Measurements from ENCODE around the gene PGPEP1. TPM values are rescaled to one million over a fixed set of nuclear protein-coding genes. Genes with fewer than 3 reads are reported as not detected.
"Not testable (repeated sequence)": the region's sequence is repeated elsewhere in the genome, so short reads cannot be mapped to it uniquely, and the experiment has no call there.

The PGPEP1 gene
- total RNA-seq, 1 donor from 2014 or later = 11.8 TPM

DNA sequence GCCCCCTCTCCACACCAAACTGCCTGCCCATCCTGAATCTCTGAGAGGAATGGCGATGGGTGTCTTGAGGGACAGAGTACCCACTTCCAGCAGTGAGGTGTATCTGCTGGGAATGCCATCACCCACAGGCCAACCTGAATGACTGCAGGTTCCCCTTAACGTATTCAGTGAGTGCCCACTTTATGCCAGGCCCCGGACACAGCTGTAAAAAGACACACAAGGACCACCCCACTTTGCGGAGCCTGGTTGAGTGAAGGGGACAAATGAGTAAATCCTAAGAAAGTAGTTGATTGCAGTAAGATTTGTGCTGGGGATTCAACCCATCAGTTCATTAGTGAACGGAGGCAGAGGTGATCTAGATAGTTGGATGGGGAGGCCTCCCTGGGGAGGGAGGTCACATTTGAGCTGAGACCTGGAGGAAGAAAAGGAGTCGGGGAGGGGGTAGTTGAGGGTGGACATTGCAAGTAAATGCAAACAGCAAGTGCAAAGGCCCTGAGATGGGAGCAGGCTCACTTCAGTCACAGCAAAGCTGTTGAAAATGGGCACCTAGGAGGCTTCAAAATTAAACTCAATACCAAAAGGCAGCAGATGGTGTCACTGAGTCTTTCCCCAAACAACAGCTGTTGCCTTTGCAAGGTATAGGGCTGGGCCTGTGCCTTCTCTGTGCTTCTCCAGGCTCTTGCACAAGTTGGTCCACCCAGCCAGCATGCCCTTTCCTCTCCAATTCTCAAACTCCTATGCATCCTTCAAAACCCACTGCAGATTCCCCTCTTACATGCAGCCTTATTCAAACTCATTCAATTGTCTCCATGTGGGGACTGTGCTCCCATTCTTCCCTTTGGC, 49.9 kb downstream of the PGPEP1 start:
- DNase-seq (ENCODE audit: low spot score) = no peak

DNA sequence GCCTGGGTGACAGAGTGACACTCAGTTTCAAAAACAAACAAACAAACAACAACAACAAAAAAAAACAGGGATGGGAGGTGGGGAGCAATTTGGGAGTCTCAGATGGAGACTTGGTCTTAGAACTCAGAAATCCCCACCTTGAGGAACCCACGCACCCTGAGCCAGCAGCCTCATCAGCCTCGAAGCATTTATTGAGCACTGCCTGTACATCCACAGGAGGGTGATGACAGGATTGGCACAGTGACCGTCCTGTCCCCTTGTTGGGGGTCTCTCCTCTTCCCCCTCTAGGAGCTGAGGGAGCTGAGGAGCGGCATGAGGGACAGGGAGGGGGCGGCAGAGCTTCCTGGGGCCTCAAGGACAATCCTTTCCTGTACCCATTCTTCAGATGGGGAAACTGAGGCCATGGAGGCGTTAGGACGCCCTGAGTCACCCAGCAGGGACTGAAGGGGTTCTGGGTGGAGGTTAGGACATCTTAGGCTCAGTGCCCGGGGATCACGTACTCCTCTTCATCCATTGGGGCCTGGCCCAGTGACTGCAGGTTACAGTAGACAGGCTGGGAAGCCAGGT, 51.2 kb downstream of the PGPEP1 start:
- no peak for DNase-seq (ENCODE audit: low spot score)

DNA sequence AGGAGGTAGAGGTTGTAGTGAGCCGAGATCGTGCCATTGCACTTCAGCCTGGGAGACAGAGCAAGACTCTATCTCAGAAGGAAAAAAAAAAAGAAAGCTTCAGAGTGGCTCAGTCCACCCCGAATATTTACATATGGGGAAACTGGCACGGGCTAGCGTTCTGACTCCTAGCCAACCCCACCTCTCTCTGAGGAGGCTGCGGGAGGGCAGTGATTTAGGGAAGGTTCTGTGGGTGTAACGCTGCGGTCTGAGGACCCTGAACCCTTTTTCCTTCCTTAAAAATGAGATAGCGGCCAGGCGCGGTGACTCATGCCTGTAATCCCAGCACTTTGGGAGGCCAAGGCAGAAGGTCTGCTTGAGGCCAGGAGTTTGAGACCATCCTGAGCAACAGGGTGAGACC, 52.0 kb downstream of the PGPEP1 start:
- DNase-seq (ENCODE audit: low spot score) = no peak

DNA sequence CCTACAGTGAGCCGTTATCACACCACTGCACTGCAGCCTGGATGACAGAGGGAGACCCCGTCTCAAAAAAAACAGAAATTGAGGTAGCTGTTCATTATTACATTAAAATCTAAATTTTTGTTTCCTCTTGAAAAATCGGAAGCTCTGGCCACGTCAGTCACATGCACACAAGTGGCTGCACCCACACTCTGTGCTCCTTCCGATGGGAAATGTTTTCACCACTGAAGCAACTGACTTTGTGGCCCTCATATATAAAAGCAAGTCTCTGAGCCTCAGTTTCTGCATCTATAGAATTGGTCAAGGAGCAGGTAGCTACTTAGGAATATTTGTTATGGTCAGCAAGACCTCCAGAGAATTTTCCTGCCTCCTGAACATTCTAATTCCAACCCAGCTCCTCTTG, 52.5 kb downstream of the PGPEP1 start:
- no peak for DNase-seq (ENCODE audit: low spot score)

DNA sequence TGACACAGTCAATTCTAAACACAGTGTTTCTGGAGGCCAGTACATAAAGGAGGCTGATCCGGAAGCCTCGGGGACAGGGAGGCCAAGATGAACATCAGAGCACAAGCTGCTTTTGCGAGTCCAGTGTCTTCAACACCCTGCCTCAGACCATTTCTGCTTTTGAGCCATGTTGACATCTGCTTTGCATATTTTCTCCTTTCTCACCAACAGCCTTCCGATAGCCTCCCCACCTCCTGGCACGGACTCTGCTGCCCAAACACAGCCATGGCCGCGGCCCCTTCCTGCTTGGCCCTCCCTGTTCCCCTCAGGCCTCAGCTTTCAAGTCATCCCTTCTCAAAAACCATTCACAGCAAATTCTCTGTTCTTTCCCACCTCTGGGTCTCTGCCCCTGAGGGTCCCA, 53.4 kb downstream of the PGPEP1 start:
- no peak for DNase-seq (ENCODE audit: low spot score)

DNA sequence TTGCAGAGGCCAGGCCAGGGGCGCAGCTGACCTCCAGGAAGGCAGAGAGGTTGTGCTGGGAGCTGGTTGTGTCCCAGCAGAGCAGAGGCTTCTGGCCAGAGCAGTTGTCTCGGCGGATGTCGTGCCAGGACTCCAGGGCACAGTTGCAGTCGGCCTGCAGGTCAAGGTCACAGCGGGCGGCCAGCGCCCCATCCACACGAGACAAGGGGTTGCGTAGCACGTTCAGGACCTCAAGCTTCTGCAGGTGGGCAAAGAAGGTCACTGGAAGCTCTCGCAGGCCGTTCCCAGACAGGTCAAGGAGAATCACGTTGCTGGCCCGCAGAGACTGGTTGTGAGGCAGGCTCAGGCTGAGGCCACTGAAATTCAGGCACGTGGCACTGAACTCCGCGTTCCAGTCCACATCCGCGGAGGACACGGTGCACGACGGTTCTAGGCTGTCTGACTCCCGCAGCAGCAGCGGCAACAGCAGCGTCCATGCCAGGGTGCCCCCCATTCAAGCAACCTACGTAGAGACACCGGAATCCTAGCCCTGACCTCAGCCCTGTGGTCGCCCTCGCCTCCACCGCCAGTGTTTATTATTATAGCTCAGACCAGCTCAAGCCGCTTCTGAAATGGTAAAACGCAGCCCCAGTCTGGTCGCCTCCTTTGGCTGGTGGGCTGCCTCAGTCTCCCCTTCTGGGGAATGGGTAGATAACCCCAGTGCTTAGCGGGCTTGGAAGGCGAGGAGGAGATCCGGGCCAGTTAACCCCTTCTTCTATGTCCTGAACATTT, 56.3 kb downstream of the PGPEP1 start:
- no peak for DNase-seq (ENCODE audit: low spot score)

DNA sequence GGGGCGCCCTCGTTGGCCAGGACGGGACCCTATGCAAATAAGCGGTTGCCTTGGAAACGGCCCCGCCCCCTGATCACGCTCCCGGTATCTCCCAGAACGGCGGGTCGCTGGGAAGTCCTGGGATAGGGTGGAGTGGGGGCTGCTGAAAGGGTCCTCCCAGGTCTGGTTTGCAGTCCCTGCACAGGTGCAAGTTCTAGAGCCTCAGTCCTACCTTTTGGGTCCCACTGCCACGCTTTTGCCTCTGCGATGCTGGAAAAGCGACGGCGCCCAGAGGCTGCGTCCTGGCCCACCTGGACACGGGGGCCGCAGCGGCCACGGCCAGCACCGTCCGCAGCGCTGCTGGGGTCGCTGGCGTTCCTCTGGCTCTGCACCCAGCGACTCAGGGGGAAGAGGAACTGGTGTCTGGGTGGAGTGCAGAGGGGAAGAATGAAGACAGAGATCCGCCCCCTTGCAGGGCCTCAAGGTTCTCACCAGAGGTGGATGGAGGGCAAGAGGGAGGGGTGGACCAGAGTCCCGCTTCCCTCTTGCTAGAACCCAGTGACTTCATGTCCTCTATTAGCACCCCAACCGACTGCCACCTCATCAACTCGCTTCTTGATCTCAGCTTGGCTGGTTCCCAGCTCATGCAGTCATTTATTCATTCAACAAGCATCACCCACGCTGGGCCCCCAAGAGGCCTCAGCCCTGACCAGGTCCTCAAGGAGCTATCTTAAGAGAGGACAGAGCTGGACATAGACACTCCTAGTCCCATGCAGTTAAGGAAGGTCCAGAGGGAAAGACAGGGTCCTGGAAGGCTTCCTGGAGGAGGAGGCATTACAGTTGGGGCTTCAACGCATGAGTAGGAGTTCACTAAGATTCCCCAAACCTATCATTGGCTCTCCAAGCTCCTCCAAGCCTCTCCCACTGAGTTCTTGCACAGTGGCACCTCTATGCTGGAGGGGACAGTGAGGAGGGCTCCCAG, 57.1 kb downstream of the PGPEP1 start, which contains the start of gene LRRC25:
Gene LRRC25 (minus strand): TSS at position 381 of the 961 bp plus-strand sequence. CDS start 659 bp downstream, outside the sequence.
- peak; percentile 58 for DNase-seq (ENCODE audit: low spot score)

DNA sequence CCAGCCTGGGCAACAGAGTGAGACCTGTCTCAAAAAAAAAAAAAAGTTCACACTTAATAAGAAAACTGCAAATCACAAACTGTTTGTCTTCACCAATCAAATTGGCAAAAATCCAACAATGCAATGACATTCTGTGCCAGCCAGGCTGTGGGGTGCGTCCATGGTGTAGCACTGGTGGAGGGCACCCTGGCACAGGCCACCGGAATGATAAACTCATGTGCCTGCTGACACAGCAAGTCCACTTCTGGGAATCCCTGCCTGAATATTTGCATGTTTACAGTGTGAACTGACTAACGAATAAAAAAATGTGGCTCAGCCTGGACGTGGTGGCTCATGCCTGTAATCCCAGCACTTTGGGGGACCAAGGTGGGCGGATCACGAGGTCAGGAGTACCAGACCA, 58.6 kb downstream of the PGPEP1 start:
- no peak for DNase-seq (ENCODE audit: low spot score)

DNA sequence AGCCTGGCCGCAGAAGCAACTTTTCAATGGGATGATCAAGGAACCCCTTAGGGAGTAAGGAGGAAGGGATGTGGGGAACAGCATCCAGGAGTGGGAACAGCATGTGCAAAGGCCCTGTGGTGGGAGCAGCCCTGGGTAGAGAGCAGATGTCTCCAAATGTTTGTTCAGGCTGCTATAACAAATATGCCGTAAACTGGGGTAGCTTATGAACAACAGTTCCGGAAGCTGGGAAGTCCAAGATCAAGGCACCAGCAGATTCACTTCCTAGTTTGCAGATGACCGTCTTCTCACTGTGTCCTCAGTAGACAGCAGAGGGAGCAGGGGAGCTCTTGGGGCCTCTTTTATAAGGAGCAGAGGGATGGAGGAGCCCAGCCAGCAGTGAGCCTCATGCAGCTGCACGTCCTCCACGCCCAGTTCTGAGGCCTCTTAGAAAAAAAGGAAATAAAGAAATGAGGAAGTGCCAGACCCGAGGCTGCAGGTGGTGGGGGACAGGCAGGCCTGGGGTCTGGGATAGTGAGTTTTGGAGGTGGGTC, 61.2 kb downstream of the PGPEP1 start:
- peak; percentile 94 for DNase-seq (ENCODE audit: low spot score)

DNA sequence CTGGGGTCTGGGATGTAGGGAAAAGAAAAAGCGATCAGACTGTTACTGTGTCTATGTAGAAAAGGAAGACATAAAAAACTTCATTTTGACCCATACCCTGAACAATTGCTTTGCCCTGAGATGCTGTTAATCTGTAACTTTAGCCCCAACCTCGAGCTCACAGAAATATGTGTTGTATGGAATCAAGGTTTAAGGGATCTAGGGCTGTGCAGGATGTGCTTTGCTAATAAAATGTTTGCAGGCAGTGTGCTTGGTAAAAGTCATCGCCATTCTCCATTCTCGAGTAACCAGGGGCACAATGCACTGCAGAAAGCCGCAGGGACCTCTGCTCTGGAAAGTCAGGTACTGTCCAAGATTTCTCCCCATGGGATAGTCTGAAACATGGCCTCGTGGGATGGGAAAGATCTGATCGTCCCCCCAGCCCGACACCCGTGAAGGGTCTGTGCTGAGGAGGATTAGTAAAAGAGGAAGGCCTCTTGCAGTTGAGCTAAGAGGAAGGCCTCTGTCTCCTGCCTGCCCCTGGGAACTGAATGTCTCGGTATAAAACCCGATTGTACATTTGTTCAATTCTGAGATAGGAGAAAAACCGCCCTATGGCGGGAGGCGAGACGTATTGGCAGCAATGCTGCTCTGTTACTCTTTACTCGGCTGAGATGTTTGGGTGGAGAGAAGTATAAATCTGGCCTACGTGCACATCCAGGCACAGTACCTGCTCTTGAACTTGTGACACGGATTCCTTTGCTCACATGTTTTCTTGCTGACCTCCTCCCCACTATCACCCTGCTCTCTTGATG, 62.3 kb downstream of the PGPEP1 start:
- not testable (repeated sequence) for DNase-seq (ENCODE audit: low spot score)

DNA sequence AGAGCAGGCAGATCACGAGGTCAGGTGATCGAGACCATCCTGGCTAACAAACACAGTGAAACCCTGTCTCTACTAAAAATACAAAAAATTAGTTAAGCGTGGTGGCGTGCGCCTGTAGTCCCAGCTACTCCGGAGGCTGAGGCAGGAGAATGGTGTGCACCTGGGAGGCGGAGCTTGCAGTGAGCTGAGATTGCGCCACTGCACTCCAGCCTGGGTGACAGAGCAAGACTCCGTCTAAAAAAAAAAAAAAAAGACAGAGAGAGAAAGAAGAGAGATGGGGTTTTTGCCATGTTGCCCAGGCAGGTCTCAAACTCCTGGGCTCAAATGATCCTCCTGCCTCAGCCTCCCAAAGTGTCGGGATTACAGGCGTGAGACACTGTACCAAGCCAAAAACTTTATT, 65.4 kb downstream of the PGPEP1 start:
- not testable (repeated sequence) for DNase-seq (ENCODE audit: low spot score)

DNA sequence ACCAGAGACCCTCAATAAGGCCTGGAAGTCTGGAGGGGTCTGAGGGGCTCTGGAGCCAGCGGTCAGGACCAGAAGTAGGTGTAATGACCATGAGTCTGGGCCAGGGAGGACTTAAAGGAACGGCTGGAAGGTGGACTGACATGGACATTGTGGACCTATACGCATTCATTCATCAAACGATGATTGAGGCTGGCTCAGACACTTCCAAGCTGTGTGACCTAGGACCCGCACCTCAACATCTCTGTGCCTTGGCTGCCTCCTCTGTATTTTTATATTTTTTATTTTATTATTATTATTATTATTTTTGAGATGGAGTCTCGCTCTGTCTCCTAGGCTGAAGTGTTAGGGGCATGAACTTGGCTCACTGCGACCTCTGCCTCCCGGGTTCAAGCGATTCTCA, 66.4 kb downstream of the PGPEP1 start:
- no peak for DNase-seq (ENCODE audit: low spot score)

DNA sequence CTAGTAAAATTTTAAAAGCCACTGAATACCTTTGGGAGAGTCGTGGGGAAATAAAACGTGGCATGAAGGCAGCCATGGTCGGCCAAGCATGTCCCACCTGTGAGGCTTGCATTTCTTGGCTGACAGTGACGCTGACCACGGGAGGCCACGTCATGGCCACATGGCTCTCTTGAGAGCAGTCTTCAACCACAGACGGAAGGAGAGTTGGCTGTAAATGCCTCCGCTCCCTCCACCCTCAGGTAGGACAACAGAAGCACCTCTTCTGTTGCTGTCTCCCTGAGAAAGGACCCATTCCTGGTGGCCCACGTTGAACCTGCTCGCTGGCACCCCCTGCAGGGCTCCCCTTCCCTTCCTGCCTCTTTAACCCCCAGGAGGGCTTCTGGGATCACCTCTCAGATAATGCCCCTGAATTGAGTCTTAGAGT, 67.7 kb downstream of the PGPEP1 start:
- DNase-seq (ENCODE audit: low spot score) = no peak

DNA sequence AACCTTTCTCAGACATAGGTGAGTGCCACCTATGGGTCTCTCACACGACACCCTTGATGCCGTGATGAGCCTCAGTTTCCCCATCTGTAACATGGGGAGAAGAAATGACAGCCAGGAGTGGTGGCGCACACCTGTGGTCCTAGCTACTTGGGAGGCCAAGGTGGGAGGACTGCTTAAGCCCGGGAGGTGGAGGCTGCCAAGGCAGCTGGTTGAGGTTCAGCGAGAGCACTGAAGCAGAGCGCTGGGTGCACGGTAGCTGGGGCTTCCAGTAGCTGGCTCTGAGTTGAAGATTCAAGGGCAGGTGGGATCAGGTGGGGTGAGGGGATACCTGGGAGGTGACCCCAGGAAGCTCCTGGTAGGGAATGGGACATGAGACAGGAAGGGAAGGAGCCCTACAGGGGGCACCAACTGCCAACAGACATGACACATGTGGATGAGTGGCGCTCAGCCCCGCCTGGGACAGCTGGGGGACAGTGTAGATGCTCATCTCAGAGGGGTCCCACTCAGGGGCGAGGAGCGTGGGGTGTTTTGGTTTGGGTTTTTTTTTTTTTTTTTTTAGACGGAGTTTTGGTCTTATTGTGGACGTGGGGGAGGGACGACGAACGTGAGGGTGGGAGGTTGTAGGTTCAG, 72.3 kb downstream of the PGPEP1 start:
- no peak for DNase-seq (ENCODE audit: low spot score)

DNA sequence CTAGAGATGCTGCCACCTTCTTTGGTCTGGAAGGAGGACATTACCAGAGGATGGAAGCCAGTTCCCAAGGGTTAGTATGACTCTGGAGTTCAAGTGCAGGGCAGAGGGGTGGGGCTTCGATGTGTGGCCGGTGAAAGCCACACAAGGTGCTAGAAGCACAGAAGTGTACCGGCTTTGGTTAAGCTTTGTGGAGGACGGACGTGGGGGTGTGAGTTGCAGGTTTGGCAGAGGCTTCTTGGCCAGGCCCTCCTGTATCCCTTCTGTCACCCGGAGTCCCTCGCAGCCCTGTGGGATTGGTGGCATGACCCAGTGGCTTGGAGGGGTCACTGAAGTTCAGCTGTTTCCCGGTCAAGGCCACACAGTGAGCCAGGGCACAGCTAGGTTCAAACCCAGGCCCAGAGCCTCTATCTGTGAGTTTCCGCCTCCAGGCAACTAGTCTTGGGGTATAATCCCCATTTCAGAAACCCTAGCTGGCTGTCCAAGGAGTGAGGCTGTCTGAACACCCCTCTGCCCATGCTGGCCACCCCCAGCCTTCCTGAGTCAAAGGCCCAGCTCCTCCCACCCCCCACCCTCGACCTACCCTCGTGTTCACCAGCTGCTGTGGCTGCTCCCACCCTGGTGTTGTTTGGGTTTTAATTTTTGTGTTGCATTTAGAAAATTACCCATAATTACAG, 74.2 kb downstream of the PGPEP1 start:
- DNase-seq (ENCODE audit: low spot score) = peak; percentile 34

DNA sequence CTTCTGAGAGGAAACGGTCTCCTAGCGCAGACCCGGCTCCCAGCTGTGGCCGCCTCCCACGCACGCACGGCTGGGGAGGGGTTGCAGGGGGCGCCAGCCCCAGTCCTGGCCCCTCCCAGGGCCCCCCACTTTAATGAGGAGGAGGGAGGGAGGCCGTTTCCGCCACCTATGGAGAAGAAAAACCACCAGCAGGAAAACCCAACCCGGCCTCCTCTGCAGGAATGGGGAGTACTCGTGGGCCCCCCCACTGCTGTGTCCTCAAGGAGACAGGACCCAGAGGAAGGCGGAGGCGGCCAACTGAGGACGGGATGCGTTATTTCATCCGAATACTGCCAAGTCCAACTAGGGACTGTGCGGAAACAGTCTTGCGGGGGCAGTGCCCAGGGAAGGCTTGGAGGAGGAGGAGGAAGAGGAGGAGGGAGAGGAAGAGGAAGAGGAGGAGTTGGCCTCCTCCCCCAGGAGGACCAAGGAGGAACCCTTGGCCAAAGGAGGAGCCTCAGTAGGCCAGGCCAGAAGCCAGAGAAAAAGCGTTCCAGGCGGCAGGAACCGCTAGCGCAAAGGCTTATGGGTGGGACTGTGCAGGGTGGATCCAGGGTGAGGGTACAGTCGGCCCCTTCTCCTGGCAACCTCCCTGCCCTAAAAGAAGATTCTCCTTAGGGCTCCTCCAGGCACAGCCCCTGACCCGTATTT, 74.9 kb downstream of the PGPEP1 start:
- DNase-seq (ENCODE audit: low spot score) = peak; percentile 96

DNA sequence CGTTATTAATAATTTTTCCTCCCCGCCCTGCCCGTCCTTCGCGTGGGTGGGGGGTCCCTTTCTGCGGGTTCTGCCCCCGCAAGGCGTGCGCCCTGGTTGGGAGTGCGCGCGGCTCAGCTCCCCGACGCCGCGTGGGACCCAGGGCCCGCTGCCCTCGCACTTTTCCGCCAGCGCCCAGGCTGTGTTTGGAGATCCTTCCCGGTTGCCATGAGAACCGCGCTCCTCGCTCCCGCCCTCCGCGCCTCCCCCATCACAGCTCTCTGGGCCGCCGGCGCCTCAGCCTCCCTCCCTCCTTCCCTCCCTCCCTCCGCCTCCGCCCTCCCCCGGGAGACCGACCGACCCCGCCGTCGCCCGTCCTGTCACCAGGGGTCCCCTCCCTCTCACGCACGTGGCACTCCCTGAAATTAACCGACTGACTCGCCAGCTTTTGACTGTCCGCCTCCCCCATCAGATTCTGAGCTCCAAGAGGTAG, 76.4 kb downstream of the PGPEP1 start:
- peak; percentile 97 for DNase-seq (ENCODE audit: low spot score)
